HG02763 (cell line): Measurements from ENCODE around the gene GALNT16.
"Not testable (repeated sequence)": the region's sequence is repeated elsewhere in the genome, so short reads cannot be mapped to it uniquely, and the experiment has no call there.

ENCODE experiments used
- ATAC-seq: cut with Tn5 transposase; IDR thresholded peaks from one replicate; pipeline ENCODE4 v1.9.1; 2021; ENCODE audit warnings: mild to moderate bottlenecking, moderate library complexity; ENCODE audit not compliant: unreplicated experiment

Gene GALNT16

DNA sequence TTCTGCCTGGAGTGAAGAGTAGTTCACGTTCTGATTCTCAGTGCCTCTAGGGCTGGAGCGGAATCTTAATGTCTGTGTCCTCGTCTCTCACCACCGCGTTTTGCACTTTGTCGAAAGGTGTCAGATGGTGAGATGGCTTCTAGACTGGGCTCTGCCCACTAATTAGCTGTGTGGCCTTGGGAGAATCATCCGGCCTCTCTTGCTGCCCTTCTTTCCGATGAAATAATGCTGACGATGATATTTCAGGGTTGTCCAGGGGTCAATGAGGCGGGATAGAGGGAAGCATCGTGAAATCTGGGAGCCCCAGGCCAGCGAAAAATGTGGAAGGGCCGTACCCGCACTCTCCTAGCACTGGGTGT is 811 bp upstream of the GALNT16 start:
- no peak for ATAC-seq

DNA sequence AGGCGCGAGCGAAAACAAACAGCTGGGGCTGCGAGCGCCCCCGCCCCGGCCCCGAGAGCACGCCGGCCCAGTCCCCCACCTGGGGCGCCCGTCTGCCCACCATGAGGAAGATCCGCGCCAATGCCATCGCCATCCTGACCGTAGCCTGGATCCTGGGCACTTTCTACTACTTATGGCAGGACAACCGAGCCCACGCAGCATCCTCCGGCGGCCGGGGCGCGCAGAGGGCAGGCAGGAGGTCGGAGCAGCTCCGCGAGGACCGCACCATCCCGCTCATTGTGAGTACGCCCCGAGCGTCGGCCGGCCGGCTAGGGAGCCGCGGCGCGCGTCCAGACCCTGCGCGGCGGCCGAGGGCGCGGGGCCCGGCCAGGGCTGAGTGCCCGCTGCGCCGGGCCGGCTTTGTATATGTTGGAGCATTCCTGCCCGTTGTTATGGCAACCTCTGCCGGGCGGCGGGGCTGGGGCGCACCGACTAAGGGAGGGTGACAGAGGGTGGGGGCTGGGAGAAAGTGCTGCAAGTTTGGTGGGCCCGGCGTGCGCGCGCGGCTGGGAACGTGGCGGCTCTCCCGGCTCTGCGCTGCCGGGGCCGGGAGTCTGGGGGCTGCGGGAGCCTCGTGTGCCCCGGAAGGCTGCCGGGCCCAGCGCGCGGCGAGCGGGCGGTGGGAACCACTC is 367 bp downstream of the GALNT16 start:
- ATAC-seq: no peak

- no peak for ATAC-seq
Measured at GRCh38 chr14:69260861-69261564, 1.1 kb downstream of the GALNT16 start.

GRCh38 chr14:69261761-69262331 is 1.9 kb downstream of the GALNT16 start:
- ATAC-seq: no peak

DNA sequence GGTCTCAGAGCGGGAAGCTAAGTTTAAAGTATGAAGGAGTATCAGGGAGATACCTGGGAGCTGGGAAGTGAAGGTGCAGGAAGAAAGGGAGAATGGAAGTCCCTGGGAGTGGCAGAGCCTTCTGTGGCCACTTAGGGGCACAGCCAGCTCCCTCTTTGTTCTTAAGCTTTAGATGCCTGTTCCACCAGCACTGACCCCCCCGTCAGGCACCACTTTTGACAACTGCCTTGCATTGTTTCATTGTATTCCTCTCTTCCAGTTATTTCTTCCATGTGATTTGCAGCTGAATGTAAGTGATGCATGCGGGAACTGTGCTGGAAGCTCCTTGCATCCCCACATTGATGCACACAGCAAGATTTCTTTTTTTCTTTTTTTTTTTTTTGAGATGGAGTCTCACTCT is 2.6 kb downstream of the GALNT16 start:
- no peak for ATAC-seq

DNA sequence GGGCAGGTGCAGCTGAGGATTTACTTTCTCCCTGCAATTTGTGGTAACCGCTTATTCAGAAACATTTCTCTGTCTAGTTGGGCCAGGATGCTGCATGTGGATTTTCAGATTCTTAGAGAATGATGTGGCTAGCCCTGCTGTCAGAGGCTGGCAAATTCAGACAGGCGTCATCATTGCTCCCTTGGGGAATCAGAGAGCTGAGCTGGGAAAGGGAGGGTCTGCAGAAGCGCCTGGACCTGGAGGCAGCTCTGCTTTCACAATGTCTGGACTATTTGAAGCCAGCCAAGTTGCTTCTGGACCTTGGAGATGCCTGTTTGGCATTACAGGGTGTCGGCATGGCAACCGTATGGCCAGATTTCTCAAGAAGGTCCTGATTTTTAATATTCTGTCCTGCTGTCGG is 3.4 kb downstream of the GALNT16 start:
- no peak for ATAC-seq

DNA sequence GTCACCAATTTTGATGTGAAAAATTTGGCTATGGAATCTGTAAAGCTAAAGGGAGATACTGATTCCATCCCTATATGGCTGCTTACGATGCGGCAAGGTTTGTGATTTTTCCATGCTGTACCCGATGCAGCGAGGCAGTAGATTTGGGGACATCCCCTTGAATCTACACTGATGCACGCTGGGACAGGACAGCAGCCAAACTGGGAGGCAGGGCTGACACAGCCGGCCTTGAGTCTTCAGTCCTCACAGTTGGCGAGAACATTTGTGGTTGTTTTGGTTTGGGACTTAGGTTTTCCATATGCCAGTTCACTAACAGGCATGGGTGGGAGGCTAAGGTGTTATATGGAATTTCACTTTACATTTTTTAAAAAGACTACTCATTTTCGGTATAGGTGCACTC is 3.8 kb downstream of the GALNT16 start:
- no peak for ATAC-seq

DNA sequence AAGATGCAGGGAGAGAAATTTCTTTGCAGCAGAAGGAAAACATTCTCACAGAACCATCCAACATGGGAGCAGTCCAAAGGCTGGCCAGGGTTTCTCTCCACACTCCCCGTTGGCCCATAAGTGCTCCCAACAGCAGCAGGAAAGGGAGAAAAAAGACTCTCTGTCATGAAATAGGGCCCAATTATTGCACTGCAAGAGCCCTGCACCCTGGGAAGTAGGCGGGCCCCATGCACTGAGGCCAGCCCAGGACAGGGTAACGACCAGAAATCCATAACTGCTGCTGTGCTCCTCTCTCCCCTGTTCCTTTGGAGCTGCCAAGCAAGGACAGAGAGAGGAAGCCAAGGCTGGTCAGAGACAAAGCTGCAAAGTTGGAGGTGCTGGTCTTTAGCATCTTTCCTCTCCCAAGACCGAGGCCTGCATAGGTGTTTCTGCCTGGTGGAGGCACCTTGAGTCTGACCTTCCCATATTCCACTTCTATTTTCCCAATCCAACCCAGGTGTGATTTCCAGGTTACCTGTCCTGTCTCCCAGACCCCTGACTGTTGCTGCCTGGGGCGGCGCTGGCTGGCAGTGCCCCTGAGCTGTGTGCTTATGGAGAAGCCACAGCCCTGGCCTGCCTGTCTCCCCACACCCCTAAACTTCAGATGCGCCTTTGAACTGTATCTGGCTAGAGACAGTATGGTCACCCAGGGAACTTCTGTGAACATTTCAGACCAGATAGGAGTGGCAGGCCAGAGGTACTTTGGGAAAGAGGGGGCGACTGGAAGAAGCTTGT is 6.8 kb downstream of the GALNT16 start:
- no peak for ATAC-seq

DNA sequence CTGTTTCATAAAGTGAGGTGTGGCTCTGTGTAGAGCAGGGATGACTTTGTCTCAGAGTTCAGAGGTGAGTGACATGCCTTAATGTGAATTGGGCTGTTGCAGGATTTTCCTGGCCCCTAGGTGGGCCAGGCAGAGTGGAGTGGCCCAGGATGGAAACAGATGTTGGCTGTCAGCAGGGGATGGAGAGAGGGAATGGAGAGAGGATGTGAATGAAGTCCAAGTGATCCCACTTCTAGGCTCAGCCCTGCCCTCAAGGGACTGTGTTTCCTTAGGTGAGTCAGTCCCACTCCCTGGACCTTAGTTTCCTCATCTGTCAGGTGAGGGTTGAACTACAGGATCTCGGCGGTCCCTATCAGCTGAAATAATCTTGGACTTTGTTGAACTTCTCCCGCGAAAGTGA is 7.5 kb downstream of the GALNT16 start:
- no peak for ATAC-seq

GRCh38 chr14:69268223-69268622 is 8.3 kb downstream of the GALNT16 start:
- ATAC-seq: no peak

DNA sequence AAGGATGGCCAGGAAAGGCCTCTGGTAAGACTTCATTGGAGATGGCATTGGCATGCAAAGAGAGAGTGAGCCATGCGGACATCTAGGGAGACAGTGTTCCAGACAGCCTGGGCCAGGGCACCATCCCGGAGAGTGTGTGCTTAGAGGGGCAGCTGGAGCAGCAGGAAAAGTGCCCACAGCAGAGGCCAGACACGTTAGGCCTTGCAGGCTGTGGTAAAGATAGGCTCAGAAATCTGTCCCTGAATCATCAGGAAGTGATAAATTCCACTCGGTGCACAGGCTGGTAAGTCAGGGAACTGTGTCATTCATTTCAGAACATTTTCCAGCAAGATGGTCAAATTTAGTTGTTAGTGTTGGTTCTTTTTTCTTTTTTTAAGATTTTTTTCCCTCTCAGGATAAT is 8.8 kb downstream of the GALNT16 start:
- ATAC-seq: no peak

GRCh38 chr14:69269381-69269780 is 9.4 kb downstream of the GALNT16 start:
- no peak for ATAC-seq

DNA sequence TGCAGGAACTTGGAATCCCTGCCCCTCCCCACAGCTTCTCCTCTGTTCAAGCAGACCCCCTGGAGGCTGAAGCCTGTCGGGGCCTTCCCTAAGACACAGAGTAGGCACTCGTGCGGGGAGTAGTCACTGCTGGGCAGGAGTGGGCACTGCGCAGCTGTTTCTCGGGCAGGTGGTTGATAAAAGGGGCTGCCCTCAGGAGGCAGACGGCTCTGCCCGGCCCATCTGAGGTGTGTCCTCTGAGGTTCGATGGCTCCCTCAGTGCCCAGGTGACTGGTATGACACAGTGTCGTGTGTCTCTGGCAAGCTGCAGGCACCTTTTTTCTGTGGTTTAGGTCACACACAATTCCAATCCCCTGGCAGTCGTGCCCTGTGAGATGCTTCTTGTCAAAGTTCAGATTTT is 10.1 kb downstream of the GALNT16 start:
- ATAC-seq: no peak

GRCh38 chr14:69270795-69271708 is 11.1 kb downstream of the GALNT16 start:
- ATAC-seq: no peak

- ATAC-seq: no peak
Measured at GRCh38 chr14:69274321-69274720, 14.4 kb downstream of the GALNT16 start.

DNA sequence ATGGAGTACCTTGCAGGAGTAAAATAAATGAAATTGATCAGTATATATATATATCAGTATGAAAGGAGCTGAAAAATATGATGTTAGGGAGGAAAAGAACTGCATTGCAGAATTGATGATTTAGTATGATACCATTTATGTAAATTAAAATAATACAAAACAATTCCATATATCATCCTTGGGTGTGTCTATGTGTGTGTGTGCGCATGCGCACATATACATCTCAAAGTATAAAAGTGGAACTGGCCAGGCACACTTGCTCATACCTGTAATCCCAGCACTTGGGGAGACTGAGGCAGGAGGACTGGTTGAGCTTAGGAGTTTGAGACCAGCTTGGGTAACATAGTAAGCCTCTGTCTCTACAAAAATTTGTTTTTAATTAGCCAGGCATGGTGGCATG is 15.4 kb downstream of the GALNT16 start:
- ATAC-seq: no peak

DNA sequence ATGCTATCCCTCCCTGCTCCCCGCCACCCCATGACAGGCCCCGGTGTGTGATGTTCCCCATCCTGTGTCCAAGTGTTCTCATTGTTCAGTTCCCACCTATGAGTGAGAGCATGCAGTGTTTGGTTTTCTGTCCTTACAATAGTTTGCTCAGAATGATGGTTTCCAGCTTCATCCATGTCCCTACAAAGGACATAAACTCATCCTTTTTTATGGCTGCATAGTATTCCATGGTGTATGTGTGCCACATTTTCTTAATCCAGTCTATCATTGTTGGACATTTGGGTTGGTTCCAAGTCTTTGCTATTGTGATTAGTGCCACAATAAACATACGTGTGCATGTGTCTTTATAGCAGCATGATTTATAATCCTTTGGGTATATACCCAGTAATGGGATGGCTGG is 17.4 kb downstream of the GALNT16 start:
- ATAC-seq: not testable (repeated sequence)

- no peak for ATAC-seq
Measured at GRCh38 chr14:69280746-69281291, 20.9 kb downstream of the GALNT16 start.

DNA sequence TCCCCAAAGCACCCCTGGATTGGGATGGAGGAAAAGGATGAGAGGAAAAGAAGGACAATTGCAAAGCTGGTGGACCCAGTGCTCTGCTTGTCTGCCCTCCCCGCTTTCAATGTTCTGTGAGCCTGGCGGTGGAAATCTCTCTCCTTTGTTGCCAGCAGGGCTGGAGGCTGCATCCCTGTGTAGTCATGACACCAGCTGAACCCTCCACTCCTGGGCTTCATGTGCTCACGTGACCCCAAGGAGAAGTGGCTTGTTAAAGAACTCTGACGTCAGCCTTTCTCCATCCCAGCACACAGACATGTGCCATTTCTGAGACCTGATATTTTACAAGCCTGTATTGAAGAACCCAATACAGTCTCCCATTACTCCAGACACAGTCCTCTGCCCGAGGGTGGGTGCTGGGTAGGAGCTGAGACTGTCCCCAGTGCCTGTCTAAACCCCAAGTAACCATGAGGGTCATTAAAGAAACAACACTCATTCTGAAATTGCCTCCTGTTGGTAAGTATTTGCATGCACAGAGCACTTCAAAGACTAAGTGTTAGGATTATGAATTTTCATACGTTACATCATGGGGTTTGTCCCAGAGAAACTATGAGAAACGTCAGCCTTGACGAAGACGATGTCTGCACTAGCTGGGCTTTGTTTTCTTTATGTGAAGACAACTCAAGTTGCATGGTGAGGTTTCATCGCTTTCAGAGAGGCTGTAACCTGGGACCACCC is 21.7 kb downstream of the GALNT16 start:
- ATAC-seq: no peak

DNA sequence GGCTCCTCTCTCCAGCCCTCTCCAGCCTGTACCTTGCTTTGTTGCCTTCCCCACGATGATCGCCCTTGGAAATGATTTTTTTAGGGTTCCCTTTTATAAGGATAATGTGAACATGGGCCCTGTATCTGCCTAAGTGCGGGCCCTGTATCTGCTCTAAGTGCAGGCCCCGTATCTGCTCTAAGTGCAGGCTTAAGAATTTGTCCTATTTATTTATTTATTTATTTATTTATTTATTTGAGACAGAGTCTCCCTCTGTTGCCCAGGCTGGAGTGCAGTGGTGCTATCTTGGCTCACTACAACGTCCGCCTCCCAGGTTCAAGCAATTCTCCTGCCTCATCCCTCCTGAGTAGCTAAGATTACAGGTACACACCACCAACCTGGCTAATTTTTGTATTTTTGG is 22.5 kb downstream of the GALNT16 start:
- no peak for ATAC-seq
